HepG2 (cell line): Measurements from ENCODE around the gene AP4E1. TPM values are rescaled to one million over a fixed set of nuclear protein-coding genes. Genes with fewer than 3 reads are reported as not detected.

Experiments
- CEBPB ChIP-seq: IDR thresholded peaks from 2 replicates; pipeline ENCODE4 v1.6.1; 2011; ENCODE audit warnings: low read depth, low read length, improper control_type of control experiment, borderline replicate concordance
- DMTF1 ChIP-seq: sonication (generic); formaldehyde crosslinking; IDR thresholded peaks from 2 replicates; pipeline ENCODE4 v1.4.0; 2020; ENCODE audit warnings: mild to moderate bottlenecking, missing genetic modification reagents
- DNMT1 ChIP-seq: sonication (generic); formaldehyde crosslinking; IDR thresholded peaks from 2 replicates; pipeline ENCODE4 v1.5.1; 2020; ENCODE audit warnings: mild to moderate bottlenecking, missing genetic modification reagents
- ELF1 ChIP-seq: sonication (generic); formaldehyde crosslinking; IDR thresholded peaks from 2 replicates; pipeline ENCODE4 v1.4.0; 2020; ENCODE audit warnings: missing genetic modification reagents
- FOXK1 ChIP-seq: sonication (generic); formaldehyde crosslinking; IDR thresholded peaks from 2 replicates; pipeline ENCODE4 v1.4.0; 2020; ENCODE audit warnings: low read depth, missing genetic modification reagents, borderline replicate concordance
- GATA4 ChIP-seq: sonication (generic); IDR thresholded peaks from 2 replicates; pipeline ENCODE4 v1.6.1; 2016; ENCODE audit warnings: antibody characterized with exemption, low read depth, borderline replicate concordance
- HIC2 ChIP-seq: sonication (generic); formaldehyde crosslinking; IDR thresholded peaks from 2 replicates; pipeline ENCODE4 v1.9.0; 2022; ENCODE audit warnings: low read depth, missing genetic modification reagents
- IRF2 ChIP-seq: IDR thresholded peaks from 2 replicates; pipeline ENCODE4 v1.6.1; 2018; ENCODE audit warnings: missing genetic modification reagents, missing compliant biosample characterization
- JUNB ChIP-seq: sonication (generic); formaldehyde crosslinking; IDR thresholded peaks from 2 replicates; pipeline ENCODE4 v1.8.0; 2022; ENCODE audit warnings: missing genetic modification reagents, mild to moderate bottlenecking, borderline replicate concordance
- KDM3A ChIP-seq: IDR thresholded peaks from 2 replicates; pipeline ENCODE4 v1.6.1; 2018; ENCODE audit warnings: low read depth, missing compliant biosample characterization
- KMT2B ChIP-seq: IDR thresholded peaks from 2 replicates; pipeline ENCODE4 v1.6.1; 2016; ENCODE audit warnings: missing genetic modification reagents, missing compliant biosample characterization
- SNAPC5 ChIP-seq: sonication (generic); formaldehyde crosslinking; IDR thresholded peaks from 2 replicates; pipeline ENCODE4 v1.8.1; 2023; ENCODE audit warnings: mild to moderate bottlenecking, missing genetic modification reagents, borderline replicate concordance
- ZBTB10 ChIP-seq: sonication (generic); formaldehyde crosslinking; IDR thresholded peaks from 2 replicates; pipeline ENCODE4 v1.4.0; 2020; ENCODE audit warnings: missing genetic modification reagents, borderline replicate concordance
- ZBTB14 ChIP-seq: sonication (generic); formaldehyde crosslinking; IDR thresholded peaks from 2 replicates; pipeline ENCODE4 v1.4.0; 2020; ENCODE audit warnings: missing genetic modification reagents
- ZNF317 ChIP-seq: sonication (generic); formaldehyde crosslinking; IDR thresholded peaks from 2 replicates; pipeline ENCODE4 v1.5.0; 2020; ENCODE audit warnings: mild to moderate bottlenecking, missing genetic modification reagents
- ZNF782 ChIP-seq: sonication (generic); formaldehyde crosslinking; IDR thresholded peaks from 2 replicates; pipeline ENCODE4 v1.4.0; 2020; ENCODE audit warnings: missing genetic modification reagents, mild to moderate bottlenecking, borderline replicate concordance
- ZNF839 ChIP-seq: sonication (generic); formaldehyde crosslinking; IDR thresholded peaks from 2 replicates; pipeline ENCODE4 v1.4.0; 2020; ENCODE audit warnings: missing genetic modification reagents, mild to moderate bottlenecking, borderline replicate concordance
- ZUFSP ChIP-seq: sonication (generic); formaldehyde crosslinking; IDR thresholded peaks from 2 replicates; pipeline ENCODE4 v1.9.0; 2021; ENCODE audit warnings: missing genetic modification reagents, mild to moderate bottlenecking, borderline replicate concordance
- polyA plus RNA-seq, 8 experiments: library from polyadenylated mRNA; depleted of rRNA in 3 of 8; stranded (reverse) in 7 of 8; unstranded in 1 of 8; fragments of >200 nt; fragmentation: Illumina TruSeq in 4 of 8; extraction: Trizol in 4 of 8; gene quantifications; 2 replicates each; pipeline versions ENCODE4 v1.2.1 to v1.2.3, GENCODE V29; 2011 to 2016; ENCODE audit warnings: low read depth in 4 of 8, missing spikeins in 1 of 8, mixed read lengths in 1 of 8; ENCODE audit not compliant: insufficient read depth in 1 of 8
- total RNA-seq, 5 experiments: library from RNA; depleted of rRNA; stranded (reverse); fragments of >200 nt; fragmentation: Illumina TruSeq; extraction: Trizol; gene quantifications; 2 replicates each; pipeline ENCODE4 v1.2.3, GENCODE V29; 2016; ENCODE audit warnings: low read depth in 1 of 5

The AP4E1 gene
- total and polyA plus RNA-seq, 2 of the 13 experiments (the other 11 are each of a cell fraction or from before 2014, with no cell fraction given) = 2.2 to 7.8 TPM

GRCh38 chr15:50908209-50909009 is at the start of gene AP4E1 (continued):
- TF ChIP-seq ZBTB10 (CRISPR knock-in tag) (peak; percentile 51; the same call in 1 of the 2 replicates), CEBPB (no peak), JUNB (no peak), DMTF1 (CRISPR knock-in tag) (no peak), HIC2 (CRISPR knock-in tag) (no peak), ELF1 (CRISPR knock-in tag) (peak; percentile 96), ZBTB14 (CRISPR knock-in tag) (peak; percentile 51; the same call in 1 of the 2 replicates), ZNF839 (no peak), FOXK1 (peak; percentile 72; the same call in 1 of the 2 replicates), DNMT1 (CRISPR knock-in tag) (no peak), KDM3A (CRISPR knock-in tag) (0 out of 2 replicates have a peak, but pooled peaks have one; percentile 64), SNAPC5 (CRISPR knock-in tag) (no peak), IRF2 (CRISPR knock-in tag) (peak; percentile 85), GATA4 (no peak), ZUFSP (CRISPR knock-in tag) (no peak), ZNF782 (peak; percentile 54; the same call in 1 of the 2 replicates), ZNF317 (CRISPR knock-in tag) (0 out of 2 replicates have a peak, but pooled peaks have one; percentile 15), KMT2B (CRISPR knock-in tag) (peak; percentile 97)
